Chondrocyte (in vitro differentiated cells): Measurements from ENCODE around the gene EARS2. TPM values are rescaled to one million over a fixed set of nuclear protein-coding genes. Genes with fewer than 3 reads are reported as not detected.
A peak's percentile ranks its signal among the peaks of the same experiment; 100 is the strongest.

Experiments
- DNase-seq: peaks from one replicate; pipeline ENCODE4 v3.0.0; 2021; ENCODE audit warnings: mixed read lengths, low spot score
- H3K27ac Mint-ChIP-seq: one replicate; pipeline ENCODE4 v1.8.0; 2021; ENCODE audit warnings: mild to moderate bottlenecking, moderate library complexity, mixed read lengths; ENCODE audit not compliant: unreplicated experiment
- H3K27me3 Mint-ChIP-seq: 2 replicates; pipeline ENCODE4 v1.8.0; 2021; ENCODE audit warnings: low read depth, mixed read lengths
- H3K36me3 Mint-ChIP-seq: 2 replicates; pipeline ENCODE4 v1.8.0; 2021; ENCODE audit warnings: low read depth, mixed read lengths
- H3K4me1 Mint-ChIP-seq: 2 replicates; pipeline ENCODE4 v1.8.0; 2021; ENCODE audit warnings: low read depth, mild to moderate bottlenecking, mixed read lengths
- H3K4me3 Mint-ChIP-seq: one replicate; pipeline ENCODE4 v1.8.0; 2021; ENCODE audit warnings: mild to moderate bottlenecking, moderate library complexity, mixed read lengths; ENCODE audit not compliant: unreplicated experiment
- H3K9me3 Mint-ChIP-seq: 2 replicates; pipeline ENCODE4 v1.8.0; 2021; ENCODE audit warnings: low read depth, mixed read lengths
- long read RNA-seq: library from polyadenylated mRNA; stranded (forward); transcript quantifications from one replicate; pipeline ENCODE4 v2.0.0, GENCODE V29; 2021
- total RNA-seq: library from RNA; stranded (reverse); gene quantifications from 3 replicates; pipeline ENCODE4 v1.2.1, GENCODE V29; 2021
- TF ChIP-seq, protein P1 (sequence below): fragments of 200-600 bp; sonication (generic); IDR thresholded peaks from 2 replicates; pipeline ENCODE4 v1.5.0; 2021; ENCODE audit warnings: antibody characterized with exemption, mild to moderate bottlenecking, moderate library complexity

EARS2 gene
- total RNA-seq, result 13.3 to 21.4 TPM (median 13.9 TPM) in 3 replicates
- long read RNA-seq, transcript EARS2-201 (9 exons, 3,961 nt), result major isoform, 19 of 37 reads
- long read RNA-seq, partial matches to known transcripts, result 4 of 37 reads
- long read RNA-seq, other reads (novel, unspliced or antisense), result 10 of 37 reads

DNA sequence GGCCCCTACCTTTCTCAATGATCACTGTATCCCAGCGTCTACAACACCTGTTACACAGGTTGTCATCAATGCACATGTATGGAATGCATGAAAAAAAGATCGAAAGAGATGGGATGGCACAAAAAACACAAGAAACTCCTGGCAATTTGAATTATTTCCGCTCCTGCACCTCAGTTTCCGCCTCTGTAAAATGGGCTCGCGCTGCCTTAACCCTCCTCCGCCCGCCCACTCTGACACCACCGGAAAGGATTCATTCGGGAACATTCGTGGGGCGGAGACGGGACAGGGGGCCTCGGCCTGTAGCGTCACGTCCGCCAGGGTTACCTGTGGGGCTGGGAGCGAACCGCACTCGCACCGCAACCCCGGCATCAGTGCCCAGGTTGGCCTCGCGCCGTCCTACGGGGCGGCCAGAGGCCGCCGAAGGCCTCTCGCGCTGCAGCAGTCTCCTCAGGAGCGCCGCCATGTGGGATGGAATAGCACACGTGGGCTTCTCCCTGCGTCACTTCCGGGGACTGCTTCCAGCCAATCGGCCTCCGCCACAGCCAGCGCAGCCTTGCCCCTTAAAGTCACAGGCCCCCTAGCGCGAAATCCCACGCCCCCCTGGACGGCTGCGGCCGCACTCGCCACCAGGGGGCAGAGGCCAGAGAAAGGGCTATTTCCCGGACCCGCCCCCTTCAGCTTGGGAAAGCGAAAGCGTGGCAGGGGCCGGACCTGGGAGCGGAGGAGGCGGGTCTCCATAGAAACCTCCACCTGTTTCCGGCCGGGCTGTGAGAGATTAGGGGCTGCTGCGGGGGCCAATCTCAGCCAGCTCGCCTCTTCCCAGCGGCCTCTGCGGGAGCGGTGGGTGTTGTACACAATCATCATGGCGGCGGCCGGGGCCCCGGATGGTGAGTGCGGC is at the start of gene EARS2, which contains the start of gene UBFD1:
EARS2 (minus strand) TSS at position 470 of the 898 bp plus-strand sequence; CDS start at position 463, 7 bp downstream.
UBFD1 (plus strand) TSS at position 847 of the 898 bp plus-strand sequence; CDS start at position 863, 16 bp downstream.
- Mint-ChIP-seq H3K36me3 (peaks cover 7% of the 10 kb centered on the region), H3K27ac (peak within 1 kb of the TSS; percentile 91), H3K4me3 (peak within 1 kb of the TSS; percentile 90), H3K27me3 (no peaks in the 10 kb centered on the region), H3K9me3 (no peaks in the 10 kb centered on the region), H3K4me1 (peaks cover 35% of the 10 kb centered on the region)
- peak; percentile 99 for DNase-seq
- TF ChIP-seq, protein P1, sequence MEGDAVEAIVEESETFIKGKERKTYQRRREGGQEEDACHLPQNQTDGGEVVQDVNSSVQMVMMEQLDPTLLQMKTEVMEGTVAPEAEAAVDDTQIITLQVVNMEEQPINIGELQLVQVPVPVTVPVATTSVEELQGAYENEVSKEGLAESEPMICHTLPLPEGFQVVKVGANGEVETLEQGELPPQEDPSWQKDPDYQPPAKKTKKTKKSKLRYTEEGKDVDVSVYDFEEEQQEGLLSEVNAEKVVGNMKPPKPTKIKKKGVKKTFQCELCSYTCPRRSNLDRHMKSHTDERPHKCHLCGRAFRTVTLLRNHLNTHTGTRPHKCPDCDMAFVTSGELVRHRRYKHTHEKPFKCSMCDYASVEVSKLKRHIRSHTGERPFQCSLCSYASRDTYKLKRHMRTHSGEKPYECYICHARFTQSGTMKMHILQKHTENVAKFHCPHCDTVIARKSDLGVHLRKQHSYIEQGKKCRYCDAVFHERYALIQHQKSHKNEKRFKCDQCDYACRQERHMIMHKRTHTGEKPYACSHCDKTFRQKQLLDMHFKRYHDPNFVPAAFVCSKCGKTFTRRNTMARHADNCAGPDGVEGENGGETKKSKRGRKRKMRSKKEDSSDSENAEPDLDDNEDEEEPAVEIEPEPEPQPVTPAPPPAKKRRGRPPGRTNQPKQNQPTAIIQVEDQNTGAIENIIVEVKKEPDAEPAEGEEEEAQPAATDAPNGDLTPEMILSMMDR, result peak; percentile 91

GRCh38 chr16:23597003-23597756 is 40.0 kb upstream of the EARS2 start:
- Mint-ChIP-seq H3K27ac (peak overlapping the region; percentile 15), H3K9me3 (no peaks in the 10 kb centered on the region), H3K4me3 (no peak overlapping the region), H3K27me3 (no peaks in the 10 kb centered on the region), H3K36me3 (peaks cover 11% of the 10 kb centered on the region), H3K4me1 (peaks cover 13% of the 10 kb centered on the region)
- DNase-seq, result no peak
- TF ChIP-seq, protein P1, result no peak

DNA sequence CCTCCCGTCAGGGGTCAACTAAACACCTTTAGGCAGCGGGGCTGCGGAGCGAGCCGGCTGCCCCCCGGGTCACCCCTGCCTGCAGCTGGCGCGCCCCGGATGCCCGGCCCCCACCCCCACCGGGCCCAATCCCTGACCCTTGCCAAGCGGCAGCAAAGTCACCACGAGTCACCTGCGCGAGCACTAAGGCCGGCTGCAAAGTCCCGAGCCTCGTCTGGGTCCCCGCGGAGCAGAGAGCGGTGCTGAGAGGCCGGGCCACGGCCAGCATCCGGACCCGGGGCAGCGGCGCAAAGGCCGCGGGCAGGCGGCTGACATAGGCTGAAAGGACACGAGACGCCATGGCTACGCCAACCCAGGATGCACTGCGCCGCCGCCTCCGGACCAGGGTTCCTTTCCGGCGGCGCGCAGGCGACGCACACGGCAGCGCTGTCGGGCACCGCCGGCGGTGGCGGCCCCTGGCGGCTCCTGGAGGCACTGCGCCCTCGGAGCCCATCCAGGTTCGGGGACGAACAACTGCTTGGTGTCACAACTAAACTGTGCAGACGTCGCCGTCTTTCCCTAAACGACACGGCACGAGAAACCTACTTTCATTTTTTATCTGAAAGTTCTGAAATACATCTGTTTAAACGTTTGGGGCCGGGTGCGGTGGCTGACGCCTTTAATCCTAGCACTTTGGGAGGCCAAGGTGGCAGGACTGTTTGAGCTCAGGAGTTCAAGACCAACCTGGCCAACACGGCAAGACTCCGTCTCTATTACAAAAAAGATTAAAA is 39.0 kb upstream of the EARS2 start, which contains the start of gene NDUFAB1:
NDUFAB1 (minus strand) TSS at position 366 of the 770 bp plus-strand sequence; CDS start at position 340, 26 bp downstream.
- no peaks in the 10 kb centered on the region for H3K9me3 Mint-ChIP-seq
- TF ChIP-seq, protein P1, result peak; percentile 99
- H3K4me3 Mint-ChIP-seq, result peak within 1 kb of the TSS; percentile 79

DNA sequence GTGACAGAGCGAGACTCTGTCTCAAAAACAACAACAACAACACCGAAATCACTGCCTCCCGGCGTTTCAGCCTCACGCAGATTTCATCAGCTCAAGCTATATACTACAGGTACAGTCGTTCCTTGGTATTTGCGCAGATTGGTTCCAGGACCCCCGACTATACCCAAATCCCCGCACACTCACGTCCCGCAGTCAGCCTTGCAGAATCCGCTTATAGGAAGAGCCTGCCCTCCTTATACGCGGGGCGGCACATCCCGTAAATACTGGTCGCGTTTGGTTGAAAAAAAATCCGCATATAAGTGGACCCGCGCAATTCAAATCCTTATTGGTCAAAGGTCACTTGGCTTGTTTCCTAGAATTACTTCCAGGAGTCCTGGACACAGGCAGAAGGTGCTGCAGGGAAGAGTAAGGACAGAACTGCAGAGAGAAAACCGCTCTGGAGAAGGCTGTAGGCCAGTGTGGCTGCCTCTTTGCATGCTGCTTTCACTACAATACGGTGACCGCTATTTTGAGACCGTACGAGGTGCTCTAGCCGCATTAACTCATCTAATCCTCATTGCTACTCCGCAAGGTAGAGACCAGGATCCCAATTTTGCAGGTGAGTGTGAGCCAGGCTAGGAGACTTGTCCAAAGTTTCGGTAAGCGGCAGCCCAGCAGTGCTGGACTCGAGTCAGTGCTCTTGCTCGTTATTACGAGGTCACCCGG is 38.2 kb upstream of the EARS2 start:
- H3K4me1 Mint-ChIP-seq, result peaks cover 13% of the 10 kb centered on the region
- peaks cover 16% of the 10 kb centered on the region for H3K36me3 Mint-ChIP-seq
- no peaks in the 10 kb centered on the region for H3K9me3 Mint-ChIP-seq
- peak overlapping the region; percentile 49 for H3K27ac Mint-ChIP-seq
- peak overlapping the region; percentile 79 for H3K4me3 Mint-ChIP-seq
- TF ChIP-seq, protein P1, result no peak
- no peaks in the 10 kb centered on the region for H3K27me3 Mint-ChIP-seq
- DNase-seq, result no peak

More for the DNA sequence above, 39.0 kb upstream of the EARS2 start, which contains the start of gene NDUFAB1:
- H3K36me3 Mint-ChIP-seq, result peaks cover 16% of the 10 kb centered on the region
- peaks cover 13% of the 10 kb centered on the region for H3K4me1 Mint-ChIP-seq
- peak within 1 kb of the TSS; percentile 80 for H3K27ac Mint-ChIP-seq
- no peaks in the 10 kb centered on the region for H3K27me3 Mint-ChIP-seq
- DNase-seq, result peak; percentile 94
